ENCODE data around the gene CCR5.

GRCh38 chr3:46378426-46378942, 7.7 kb downstream of the CCR5 start:
- TF ChIP-seq POLR2A (IDR thresholded peaks at IDR 0.05) (no peak), CTCF (IDR thresholded peaks at IDR 0.05) (peak; percentile 41 to 74 (median 67))

Data from Peyer's patch (tissue), 4 donors.